Tibial artery (tissue), 4 donors: Measurements from ENCODE around the gene PRMT5.
A peak's percentile ranks its signal among the peaks of the same experiment; 100 is the strongest.

Source experiments
- DNase-seq, 2 donors: peaks; one replicate each; pipeline ENCODE4 v3.0.0-alpha.2; 2019
- H3K27ac ChIP-seq, 2 donors: fragments of 200-600 bp; sonication (generic) in 1 of 2; 1 replicate in 1 of 2; 2 replicates in 1 of 2; pipeline ENCODE4 v1.5.1; 2018 to 2019; ENCODE audit warnings: mild to moderate bottlenecking in 1 of 2
- H3K27me3 ChIP-seq, 2 donors: fragments of 200-600 bp; sonication (generic) in 1 of 2; one replicate each; pipeline versions ENCODE4 v1.5.1 to v1.6.0; 2016 to 2019
- H3K36me3 ChIP-seq, 3 donors: fragments of 200-600 bp; sonication (generic) in 2 of 3; one replicate each; pipeline ENCODE4 v1.5.1; 2016 to 2019; ENCODE audit warnings: mild to moderate bottlenecking in 2 of 3
- H3K4me1 ChIP-seq, 4 donors: fragments of 200-600 bp; sonication (generic) in 2 of 4; 1 replicate in 3 of 4; 2 replicates in 1 of 4; pipeline ENCODE4 v1.5.1; 2016 to 2019
- H3K4me3 ChIP-seq, 2 donors: fragments of 200-600 bp; sonication (generic) in 1 of 2; 1 replicate in 1 of 2; 2 replicates in 1 of 2; pipeline ENCODE4 v1.5.1; 2018 to 2019; ENCODE audit warnings: mild to moderate bottlenecking in 2 of 2
- H3K9me3 ChIP-seq, 3 donors: fragments of 200-600 bp; sonication (generic) in 1 of 3; one replicate each; pipeline ENCODE4 v1.5.1; 2016 to 2019
- CTCF ChIP-seq, 2 experiments: fragments of 200-600 bp in 1 of 2; fragments of 450-650 bp in 1 of 2; IDR thresholded peaks; one replicate each; pipeline ENCODE4 v1.5.1; 2017 to 2019; ENCODE audit warnings: antibody characterized with exemption in 2 of 2, mild to moderate bottlenecking in 1 of 2, moderate library complexity in 1 of 2
- intact Hi-C: fragments of 100-400 bp; cut with DNase I; formaldehyde crosslinking; loops from one replicate; pipeline ENCODE4 v1.15.0; 2023; ENCODE audit warnings: low total_unique reads

The PRMT5 gene

GRCh38 chr14:22929104-22929960 is at the start of gene PRMT5:
Gene PRMT5 (minus strand): TSS chr14:22929376. CDS start chr14:22929361, 15 bp downstream.
- Histone ChIP-seq H3K9me3 (no peaks in the 10 kb centered on the region), H3K27me3 (no peaks in the 10 kb centered on the region), H3K36me3 (peaks cover 13 to 23% (median 14%) of the 10 kb centered on the region in 3 donors), H3K27ac (peak within 1 kb of the TSS; percentile 93 to 95), H3K4me3 (peak within 1 kb of the TSS; percentile 86 to 92), H3K4me1 (peaks cover 0 to 22% (median 15%) of the 10 kb centered on the region in 4 donors)
- DNase-seq, result peak; percentile 100
- no peak for TF ChIP-seq CTCF (IDR thresholded peaks at IDR 0.05)
- intact Hi-C loops, result no loop called here

GRCh38 chr14:22978487-22978837 is 49.3 kb upstream of the PRMT5 start:
- H3K4me1 ChIP-seq, result peaks cover 8 to 63% (median 46%) of the 10 kb centered on the region in 4 donors
- H3K36me3 ChIP-seq, result peaks cover 0 to 13% (median 0%) of the 10 kb centered on the region in 3 donors
- no peak for TF ChIP-seq CTCF (IDR thresholded peaks at IDR 0.05)
- no peaks in the 10 kb centered on the region for H3K27me3 ChIP-seq
- H3K27ac ChIP-seq, result peak overlapping the region; percentile 84 to 87
- no peak for DNase-seq
- intact Hi-C loops, result no loop called here
- no peaks in the 10 kb centered on the region for H3K9me3 ChIP-seq
- H3K4me3 ChIP-seq, result no peak overlapping the region

GRCh38 chr14:22977684-22978486 is 48.7 kb upstream of the PRMT5 start:
- peak in 1 of 2 donors; percentile 76 for DNase-seq
- Histone ChIP-seq H3K9me3 (no peaks in the 10 kb centered on the region), H3K36me3 (peaks cover 0 to 19% (median 6%) of the 10 kb centered on the region in 3 donors), H3K4me1 (peaks cover 8 to 57% (median 41%) of the 10 kb centered on the region in 4 donors), H3K4me3 (no peak overlapping the region), H3K27me3 (no peaks in the 10 kb centered on the region), H3K27ac (peak overlapping the region; percentile 84 to 87)
- intact Hi-C loops, result no loop called here
- no peak for TF ChIP-seq CTCF (IDR thresholded peaks at IDR 0.05)

- no peak for DNase-seq
- Histone ChIP-seq H3K9me3 (no peaks in the 10 kb centered on the region), H3K4me3 (no peak overlapping the region), H3K4me1 (peaks cover 8 to 57% (median 41%) of the 10 kb centered on the region in 4 donors), H3K36me3 (peaks cover 1 to 24% (median 7%) of the 10 kb centered on the region in 3 donors), H3K27me3 (no peaks in the 10 kb centered on the region), H3K27ac (peak overlapping the region; percentile 84 to 87)
- no peak for TF ChIP-seq CTCF (IDR thresholded peaks at IDR 0.05)
- intact Hi-C loops, result no loop called here
These were observed 48.2 kb upstream of the PRMT5 start for GRCh38 chr14:22977434-22977683.

- H3K9me3 ChIP-seq, result no peaks in the 10 kb centered on the region
- no peak for DNase-seq
- intact Hi-C loops, result no loop called here
- peak overlapping the region; percentile 84 to 87 for H3K27ac ChIP-seq
- H3K36me3 ChIP-seq, result peaks cover 5 to 28% (median 7%) of the 10 kb centered on the region in 3 donors
- no peak for TF ChIP-seq CTCF (IDR thresholded peaks at IDR 0.05)
- no peaks in the 10 kb centered on the region for H3K27me3 ChIP-seq
- peaks cover 8 to 56% (median 41%) of the 10 kb centered on the region in 4 donors for H3K4me1 ChIP-seq
- H3K4me3 ChIP-seq, result no peak overlapping the region
These were observed 47.7 kb upstream of the PRMT5 start for GRCh38 chr14:22976620-22977433.
